Right lobe of liver (tissue), 4 donors: ENCODE results near the gene RAPGEF3.

Experiments used
- CTCF ChIP-seq, 4 donors: fragments of 200-600 bp in 3 of 4; fragments of 450-650 bp in 1 of 4; IDR thresholded peaks; one replicate each; pipeline versions ENCODE4 v1.5.1 to v1.8.0; 2016 to 2022; ENCODE audit warnings: antibody characterized with exemption in 4 of 4, mild to moderate bottlenecking in 2 of 4
- POLR2A ChIP-seq: fragments of 450-650 bp; IDR thresholded peaks from one replicate; pipeline ENCODE4 v1.6.1; 2017; ENCODE audit warnings: antibody characterized with exemption, mild to moderate bottlenecking
- donor health status: DM: no; HTN: no; CAD: no.
- donor health status: DM: no; HTN: no; CAD: no.
- donor health status: DM: no; HTN: yes; CAD: no.

GRCh38 chr12:47769234-47770085 is 10.8 kb upstream of the RAPGEF3 start:
- TF ChIP-seq CTCF (IDR thresholded peaks at IDR 0.05), result no peak
- no peak for TF ChIP-seq POLR2A
